EH (cell line): ENCODE results near the gene DTNB.

Source experiments
- DNase-seq: peaks from one replicate; pipeline ENCODE4 v3.0.0-alpha.2; 2015; ENCODE audit warnings: low read depth

DTNB gene

DNA sequence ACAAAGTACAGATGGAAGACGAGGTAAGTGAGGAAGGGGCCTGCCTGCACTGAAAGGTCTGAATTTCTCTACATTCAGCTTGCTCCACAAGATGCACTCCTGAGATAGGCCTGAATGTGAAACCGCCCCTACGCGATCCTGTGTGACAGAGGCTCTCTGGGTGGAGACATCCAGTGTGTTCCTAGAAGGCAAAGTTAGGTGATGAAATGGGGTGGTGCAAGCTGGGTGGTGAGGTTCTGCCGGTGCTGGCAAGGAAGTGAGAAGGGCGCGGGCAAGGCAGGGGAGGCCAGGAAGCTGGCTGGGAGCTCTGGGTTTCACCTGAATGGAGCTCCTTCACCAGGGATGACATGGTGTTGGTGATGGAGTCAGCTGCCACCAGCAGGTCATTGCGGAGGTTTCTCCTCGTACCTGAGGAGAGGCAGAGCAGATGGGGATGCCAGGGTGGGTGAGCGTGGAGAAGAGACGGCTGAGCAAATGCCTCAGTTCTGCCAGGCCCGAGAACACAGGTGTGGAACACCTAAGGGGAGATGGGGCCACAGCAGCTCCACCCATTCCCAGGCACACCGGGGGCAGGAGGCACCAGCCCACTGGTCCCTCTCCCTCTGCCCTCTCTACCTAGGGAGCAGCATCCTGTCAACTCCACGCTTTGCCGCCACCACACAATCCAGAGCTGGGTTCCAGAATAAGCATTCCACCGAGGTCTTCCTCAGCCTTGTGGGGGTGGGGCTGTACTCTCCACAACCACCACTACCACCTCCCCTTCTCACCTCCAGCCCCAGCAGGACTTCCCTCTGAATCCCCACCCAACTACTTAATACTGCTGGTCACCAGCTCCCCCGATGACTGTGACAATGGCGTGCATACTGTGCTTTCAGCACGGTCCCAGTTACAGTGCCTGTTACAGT lies 286.2 kb downstream of the DTNB start:
- no peak for DNase-seq

- no peak for DNase-seq
These were observed 287.5 kb downstream of the DTNB start for GRCh38 chr2:25385910-25386309.

GRCh38 chr2:25383806-25384205 lies 289.6 kb downstream of the DTNB start:
- no peak for DNase-seq

DNA sequence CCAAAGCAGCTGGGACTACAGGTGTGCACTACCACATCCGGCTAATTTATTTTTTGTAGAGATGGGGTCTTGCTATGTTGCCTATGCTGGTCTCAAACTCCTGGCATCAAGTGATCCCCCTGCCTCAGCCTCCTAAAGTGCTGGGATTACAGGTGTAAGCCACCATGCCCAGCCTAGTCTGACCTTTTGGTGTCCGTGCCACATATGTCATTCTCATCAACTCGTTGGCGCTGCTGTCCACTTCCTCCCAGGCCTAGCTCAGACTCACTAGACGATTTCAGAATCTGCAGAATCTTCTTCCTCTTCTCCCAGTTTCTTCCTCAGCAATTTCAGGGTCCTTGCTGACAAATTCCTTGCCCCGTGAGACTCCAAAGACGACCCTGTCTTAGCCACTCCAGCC lies 291.9 kb downstream of the DTNB start:
- DNase-seq, result no peak

- no peak for DNase-seq
These were observed 292.6 kb downstream of the DTNB start for GRCh38 chr2:25380586-25381375.

DNA sequence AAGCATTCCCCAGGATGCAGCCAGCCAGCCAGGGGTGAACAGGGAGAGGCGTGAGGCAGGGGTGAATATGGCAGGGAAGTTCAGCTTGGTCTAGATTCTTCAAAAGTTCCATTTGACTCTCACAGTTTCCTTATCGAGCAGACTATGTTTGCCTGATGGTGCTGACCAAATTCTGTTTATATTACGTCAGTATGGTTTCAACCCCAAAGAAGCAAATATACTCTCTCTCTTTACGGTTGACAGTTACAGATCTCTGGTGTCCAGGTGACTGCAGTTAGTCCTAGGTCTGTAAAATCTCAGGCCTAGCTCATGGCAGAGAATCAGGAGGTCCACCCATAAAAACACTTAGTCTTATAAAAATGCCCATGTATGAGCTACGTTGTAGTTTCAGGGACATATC lies 293.4 kb downstream of the DTNB start:
- no peak for DNase-seq

- DNase-seq, result no peak
These were observed 293.8 kb downstream of the DTNB start for GRCh38 chr2:25379535-25379934.

DNA sequence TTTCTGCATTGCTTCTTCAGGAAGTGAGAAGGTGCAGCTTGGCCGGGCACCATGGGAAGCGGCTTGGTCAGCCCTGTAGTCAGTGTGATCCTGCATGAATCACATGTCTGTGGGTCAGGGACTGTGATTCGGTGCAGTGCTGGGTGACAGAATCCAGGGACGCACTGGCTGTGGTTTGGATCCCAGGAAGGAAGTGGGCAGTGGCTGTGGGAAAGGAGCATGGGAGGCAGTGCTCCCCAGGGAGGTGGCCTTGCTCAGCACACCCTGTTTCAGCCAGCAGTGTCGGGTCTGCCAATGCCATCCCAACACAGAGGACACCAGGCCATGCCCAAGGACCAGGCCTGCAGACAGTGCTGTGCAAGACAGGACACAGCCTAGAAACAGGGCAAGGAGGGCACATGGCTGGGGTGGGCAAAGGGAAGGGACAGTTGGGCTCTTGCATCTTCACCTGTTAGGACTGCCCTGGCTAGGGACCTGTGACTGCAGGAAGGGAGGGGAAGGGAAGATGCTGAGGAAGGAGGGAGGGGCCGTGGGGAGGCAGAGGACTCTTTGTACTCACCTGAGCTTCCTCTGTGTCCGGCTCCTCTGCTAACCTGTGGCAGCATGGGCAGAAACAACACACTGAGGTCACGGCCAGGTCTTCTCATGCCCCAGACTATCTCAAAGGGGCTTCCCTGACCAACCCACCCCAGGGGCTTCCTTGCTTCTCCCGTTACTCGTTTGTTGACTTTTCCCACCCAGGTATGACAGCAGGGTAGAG lies 294.5 kb downstream of the DTNB start:
- DNase-seq, result peak; percentile 77

- no peak for DNase-seq
These were observed 295.5 kb downstream of the DTNB start for GRCh38 chr2:25377822-25378421.

- peak; percentile 91 for DNase-seq
These were observed 296.4 kb downstream of the DTNB start for GRCh38 chr2:25376750-25377621.

DNA sequence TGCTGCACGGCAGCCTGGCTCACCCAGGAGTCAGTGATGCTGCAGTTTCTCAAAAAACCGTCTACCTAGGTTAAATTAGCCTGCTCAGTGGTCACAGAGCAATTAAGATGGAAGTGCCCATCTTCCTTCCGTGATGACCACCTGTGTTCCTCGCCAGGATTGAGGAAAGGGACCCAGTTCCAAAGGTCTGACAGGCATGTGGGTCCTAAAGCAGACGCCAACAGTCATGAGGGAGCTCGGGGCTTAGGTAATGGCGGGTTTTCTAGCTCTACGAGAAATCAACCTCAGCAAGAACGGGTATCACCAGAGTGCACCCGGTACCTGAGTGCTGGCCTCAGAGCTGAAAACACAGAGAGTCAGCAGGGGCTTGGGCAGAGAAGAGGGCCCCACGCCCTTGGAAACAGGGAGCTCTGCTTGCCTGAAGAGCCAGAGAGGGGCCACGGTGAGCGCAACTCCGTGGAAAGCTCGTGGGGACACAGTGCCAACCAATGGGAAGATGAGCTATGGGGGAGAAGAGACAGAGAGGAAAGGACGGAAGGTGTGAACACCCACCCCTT lies 297.3 kb downstream of the DTNB start:
- DNase-seq, result no peak

DNA sequence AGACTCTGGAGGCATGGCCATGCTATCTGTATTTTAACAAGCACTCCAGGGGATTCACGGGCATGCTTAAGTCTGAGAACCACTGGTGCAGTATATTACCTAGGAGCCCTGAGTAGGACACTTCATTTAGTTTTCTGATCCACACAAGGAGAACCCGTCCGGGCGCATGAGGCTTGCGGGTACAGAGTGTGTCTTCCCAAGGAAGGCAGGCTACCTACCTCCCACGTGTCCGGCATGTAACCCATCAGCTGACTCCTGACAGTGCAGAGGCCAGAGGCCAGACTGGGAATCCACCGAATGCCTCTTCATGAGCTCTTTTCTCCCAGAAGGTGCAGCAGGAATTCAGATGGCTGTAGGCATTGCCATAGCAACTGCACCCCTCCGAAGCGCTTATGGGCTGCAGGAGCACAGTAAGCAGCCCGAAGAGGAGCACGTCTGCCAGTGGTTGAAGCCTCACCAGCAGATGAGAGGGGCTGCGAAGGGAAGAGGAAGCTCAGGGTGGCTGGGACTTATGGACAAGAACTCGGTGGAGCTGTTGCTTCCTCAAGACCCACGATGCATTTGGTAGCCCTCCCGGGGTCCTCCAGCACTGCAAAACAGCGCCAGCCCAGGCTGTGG lies 297.9 kb downstream of the DTNB start:
- no peak for DNase-seq

- DNase-seq, result no peak
These were observed 298.6 kb downstream of the DTNB start for GRCh38 chr2:25374827-25375226.

DNA sequence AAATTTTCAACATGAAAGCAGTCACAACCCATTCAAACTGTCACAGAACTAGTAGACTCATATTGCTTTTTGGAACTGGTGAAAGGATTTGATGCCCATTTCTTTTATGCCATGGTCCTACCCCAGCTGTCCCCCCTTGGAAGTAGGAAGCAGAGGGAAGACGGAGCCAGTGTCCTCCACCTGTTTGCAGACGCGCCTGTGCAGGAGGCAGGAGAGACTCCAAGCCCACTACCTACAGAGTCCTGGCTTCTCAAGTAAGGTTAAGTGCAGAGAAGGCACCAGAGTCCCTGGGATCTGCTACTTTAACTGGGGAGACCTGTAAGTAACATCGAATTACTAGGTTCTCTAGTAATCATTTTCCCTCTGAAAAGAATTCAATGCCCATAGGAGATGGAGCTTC lies 299.0 kb downstream of the DTNB start:
- DNase-seq, result no peak

GRCh38 chr2:25373269-25373981 lies 300.0 kb downstream of the DTNB start:
- no peak for DNase-seq

GRCh38 chr2:25372405-25373268 lies 300.7 kb downstream of the DTNB start:
- no peak for DNase-seq

GRCh38 chr2:25371253-25372241 lies 301.8 kb downstream of the DTNB start:
- no peak for DNase-seq
